GM19468 (cell line): ENCODE data around the gene CDHR5.
"Not testable (repeated sequence)": the region's sequence is repeated elsewhere in the genome, so short reads cannot be mapped to it uniquely, and the experiment has no call there.

ENCODE experiments used
- ATAC-seq: cut with Tn5 transposase; IDR thresholded peaks from one replicate; pipeline ENCODE4 v1.9.1; 2021; ENCODE audit warnings: mild to moderate bottlenecking, moderate library complexity, moderate number of reproducible peaks; ENCODE audit not compliant: unreplicated experiment; ENCODE audit errors: extremely low read depth

CDHR5 gene

GRCh38 chr11:624705-625635 is at the start of gene CDHR5:
CDHR5 (minus strand) TSS chr11:624955; CDS start chr11:624902, 53 bp downstream.
- ATAC-seq = no peak

- no peak for ATAC-seq
Measured at GRCh38 chr11:674406-674805, 49.7 kb upstream of the CDHR5 start.

GRCh38 chr11:673866-674265 is 49.1 kb upstream of the CDHR5 start:
- no peak for ATAC-seq

- no peak for ATAC-seq
Measured at GRCh38 chr11:665704-666281, 41.0 kb upstream of the CDHR5 start.

GRCh38 chr11:665062-665703 is 40.4 kb upstream of the CDHR5 start:
- no peak for ATAC-seq

GRCh38 chr11:662689-663274 is 38.0 kb upstream of the CDHR5 start:
- ATAC-seq = no peak

- no peak for ATAC-seq
Measured at GRCh38 chr11:660681-661444, 36.1 kb upstream of the CDHR5 start.

- ATAC-seq = no peak
Measured at GRCh38 chr11:660281-660680, 35.5 kb upstream of the CDHR5 start.

GRCh38 chr11:659532-660085 is 34.9 kb upstream of the CDHR5 start:
- no peak for ATAC-seq

GRCh38 chr11:657691-658126 is 33.0 kb upstream of the CDHR5 start:
- no peak for ATAC-seq

GRCh38 chr11:656866-657265 is 32.1 kb upstream of the CDHR5 start:
- no peak for ATAC-seq

GRCh38 chr11:656426-656825 is 31.7 kb upstream of the CDHR5 start:
- ATAC-seq = no peak

- ATAC-seq = no peak
Measured at GRCh38 chr11:655036-655726, 30.4 kb upstream of the CDHR5 start.

GRCh38 chr11:654444-654843 is 29.7 kb upstream of the CDHR5 start:
- not testable (repeated sequence) for ATAC-seq

GRCh38 chr11:653837-654236 is 29.1 kb upstream of the CDHR5 start:
- ATAC-seq = no peak

GRCh38 chr11:653136-653535 is 28.4 kb upstream of the CDHR5 start:
- not testable (repeated sequence) for ATAC-seq

GRCh38 chr11:650482-650881 is 25.7 kb upstream of the CDHR5 start:
- ATAC-seq = no peak

GRCh38 chr11:647672-648158 is 23.0 kb upstream of the CDHR5 start:
- ATAC-seq = not testable (repeated sequence)

GRCh38 chr11:646214-646613 is 21.5 kb upstream of the CDHR5 start:
- no peak for ATAC-seq
